Transverse colon (tissue), 4 donors: ENCODE results near the gene RBPJ.

Source experiments
- CTCF ChIP-seq, 5 experiments: fragments of 200-600 bp in 3 of 5; fragments of 450-650 bp in 2 of 5; sonication (generic) in 3 of 5; IDR thresholded peaks; 1 replicate in 2 of 5; 2 replicates in 3 of 5; pipeline ENCODE4 v1.5.1; 2016 to 2017; ENCODE audit warnings: antibody characterized with exemption in 5 of 5, inconsistent platforms in 3 of 5, mild to moderate bottlenecking in 2 of 5, moderate library complexity in 1 of 5
- EP300 ChIP-seq: sonication (generic); formaldehyde crosslinking; IDR thresholded peaks from one replicate; pipeline ENCODE4 v1.6.1; 2017; ENCODE audit warnings: antibody characterized with exemption, low read depth
- POLR2A ChIP-seq: fragments of 450-650 bp; IDR thresholded peaks from one replicate; pipeline ENCODE4 v1.6.1; 2016; ENCODE audit warnings: antibody characterized with exemption, mild to moderate bottlenecking, moderate library complexity
- POLR2AphosphoS5 ChIP-seq, 3 donors: sonication (generic); formaldehyde crosslinking; IDR thresholded peaks; one replicate each; pipeline ENCODE4 v1.6.1; 2016; ENCODE audit warnings: antibody characterized with exemption in 3 of 3

- TF ChIP-seq CTCF (IDR thresholded peaks at IDR 0.05) (no peak), EP300 (no peak), POLR2A (no peak), POLR2AphosphoS5 (IDR thresholded peaks at IDR 0.05) (no peak)
Measured at GRCh38 chr4:26299254-26299882, 21.4 kb upstream of the RBPJ start.
